Neural progenitor cell (in vitro differentiated cells): ENCODE data around the gene PSMC6.
"Not testable (repeated sequence)": the region's sequence is repeated elsewhere in the genome, so short reads cannot be mapped to it uniquely, and the experiment has no call there.

ENCODE experiments used
- CTCF ChIP-seq: fragments of 200-600 bp; sonication (generic); IDR thresholded peaks from 2 replicates; pipeline ENCODE4 v1.5.1; 2017; ENCODE audit warnings: antibody characterized with exemption, mild to moderate bottlenecking
- EZH2 ChIP-seq: fragments of 200-600 bp; sonication (generic); IDR thresholded peaks from 2 replicates; pipeline ENCODE4 v1.6.1; 2017; ENCODE audit warnings: antibody characterized with exemption, mild to moderate bottlenecking, moderate library complexity
- EZH2phosphoT487 ChIP-seq: fragments of 200-600 bp; sonication (generic); IDR thresholded peaks from 2 replicates; pipeline ENCODE4 v1.6.1; 2017; ENCODE audit warnings: antibody characterized with exemption

- TF ChIP-seq CTCF, EZH2, EZH2phosphoT487: not testable (repeated sequence)
Measured at GRCh38 chr14:52729035-52729434, 22.0 kb downstream of the PSMC6 start.
